Sigmoid colon (tissue), 4 donors: ENCODE data around the gene CYTH1.

Experiments used
- CTCF ChIP-seq, 4 experiments: fragments of 450-650 bp in 3 of 4; fragments of 200-600 bp in 1 of 4; IDR thresholded peaks; one replicate each; pipeline ENCODE4 v1.5.1; 2016 to 2019; ENCODE audit warnings: antibody characterized with exemption in 4 of 4, mild to moderate bottlenecking in 3 of 4, moderate library complexity in 2 of 4
- POLR2AphosphoS5 ChIP-seq, 4 donors: sonication (generic); formaldehyde crosslinking; IDR thresholded peaks; one replicate each; pipeline ENCODE4 v1.6.1; 2017; ENCODE audit warnings: antibody characterized with exemption in 4 of 4

- TF ChIP-seq CTCF (IDR thresholded peaks at IDR 0.05) (no peak), POLR2AphosphoS5 (IDR thresholded peaks at IDR 0.05) (no peak)
Measured at GRCh38 chr17:78729641-78730040, 52.4 kb downstream of the CYTH1 start.
